ENCODE results near the gene ELOVL1. TPM values are rescaled to one million over a fixed set of nuclear protein-coding genes. Genes with fewer than 3 reads are reported as not detected.

The ELOVL1 gene
- total RNA-seq, 6 experiments from 2014 or later = 19.9 to 38.3 (median 29.2) TPM

DNA sequence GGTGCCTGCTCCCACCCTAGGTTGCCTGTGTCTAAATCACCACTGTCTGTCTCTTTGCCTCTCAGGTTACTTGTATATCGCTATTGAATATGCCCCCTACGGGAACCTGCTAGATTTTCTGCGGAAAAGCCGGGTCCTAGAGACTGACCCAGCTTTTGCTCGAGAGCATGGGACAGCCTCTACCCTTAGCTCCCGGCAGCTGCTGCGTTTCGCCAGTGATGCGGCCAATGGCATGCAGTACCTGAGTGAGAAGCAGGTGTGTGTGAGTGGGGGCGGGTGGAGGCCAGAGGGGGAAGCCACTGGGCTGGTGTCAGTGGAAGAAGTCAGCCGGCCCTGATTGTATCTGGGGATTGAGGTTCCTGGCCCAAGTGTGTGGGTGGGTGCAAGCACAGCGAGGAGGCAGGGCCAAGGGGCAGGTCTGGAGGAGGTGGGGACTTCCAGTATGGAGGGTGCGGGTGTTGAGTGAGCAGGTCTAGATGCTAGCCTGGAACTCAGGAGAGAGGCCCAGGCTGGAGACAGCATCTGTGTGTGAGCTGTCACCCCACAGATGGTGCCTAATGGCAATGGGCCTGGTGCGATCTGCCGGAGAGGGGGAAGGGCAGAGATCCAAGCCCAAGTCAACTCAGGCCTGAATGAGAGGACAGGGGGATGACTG is 49.9 kb downstream of the ELOVL1 start:
- intact Hi-C loops (cut with DNase I) = no loop called here
- 94% methylated on average over 8 of the region's 15 CpGs for WGBS (ENCODE audit: insufficient coverage, low coverage, low lambda C conversion rate, missing lambda C conversion rate)
- H3K4me3 ChIP-seq = no peak overlapping the region
- TF ChIP-seq, protein P1, sequence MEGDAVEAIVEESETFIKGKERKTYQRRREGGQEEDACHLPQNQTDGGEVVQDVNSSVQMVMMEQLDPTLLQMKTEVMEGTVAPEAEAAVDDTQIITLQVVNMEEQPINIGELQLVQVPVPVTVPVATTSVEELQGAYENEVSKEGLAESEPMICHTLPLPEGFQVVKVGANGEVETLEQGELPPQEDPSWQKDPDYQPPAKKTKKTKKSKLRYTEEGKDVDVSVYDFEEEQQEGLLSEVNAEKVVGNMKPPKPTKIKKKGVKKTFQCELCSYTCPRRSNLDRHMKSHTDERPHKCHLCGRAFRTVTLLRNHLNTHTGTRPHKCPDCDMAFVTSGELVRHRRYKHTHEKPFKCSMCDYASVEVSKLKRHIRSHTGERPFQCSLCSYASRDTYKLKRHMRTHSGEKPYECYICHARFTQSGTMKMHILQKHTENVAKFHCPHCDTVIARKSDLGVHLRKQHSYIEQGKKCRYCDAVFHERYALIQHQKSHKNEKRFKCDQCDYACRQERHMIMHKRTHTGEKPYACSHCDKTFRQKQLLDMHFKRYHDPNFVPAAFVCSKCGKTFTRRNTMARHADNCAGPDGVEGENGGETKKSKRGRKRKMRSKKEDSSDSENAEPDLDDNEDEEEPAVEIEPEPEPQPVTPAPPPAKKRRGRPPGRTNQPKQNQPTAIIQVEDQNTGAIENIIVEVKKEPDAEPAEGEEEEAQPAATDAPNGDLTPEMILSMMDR (IDR thresholded peaks at IDR 0.05) = no peak
- no peak for TF ChIP-seq POLR2A (IDR thresholded peaks at IDR 0.05)
- H3K36me3 ChIP-seq = no peaks in the 10 kb centered on the region
- peaks cover 0 to 17% (median 7%) of the 10 kb centered on the region in 4 donors for H3K4me1 ChIP-seq
- no peaks in the 10 kb centered on the region for H3K9me3 ChIP-seq
- no peak for DNase-seq
- no peak overlapping the region for H3K27ac ChIP-seq
- H3K27me3 ChIP-seq = no peaks in the 10 kb centered on the region
- no peak for ATAC-seq

DNA sequence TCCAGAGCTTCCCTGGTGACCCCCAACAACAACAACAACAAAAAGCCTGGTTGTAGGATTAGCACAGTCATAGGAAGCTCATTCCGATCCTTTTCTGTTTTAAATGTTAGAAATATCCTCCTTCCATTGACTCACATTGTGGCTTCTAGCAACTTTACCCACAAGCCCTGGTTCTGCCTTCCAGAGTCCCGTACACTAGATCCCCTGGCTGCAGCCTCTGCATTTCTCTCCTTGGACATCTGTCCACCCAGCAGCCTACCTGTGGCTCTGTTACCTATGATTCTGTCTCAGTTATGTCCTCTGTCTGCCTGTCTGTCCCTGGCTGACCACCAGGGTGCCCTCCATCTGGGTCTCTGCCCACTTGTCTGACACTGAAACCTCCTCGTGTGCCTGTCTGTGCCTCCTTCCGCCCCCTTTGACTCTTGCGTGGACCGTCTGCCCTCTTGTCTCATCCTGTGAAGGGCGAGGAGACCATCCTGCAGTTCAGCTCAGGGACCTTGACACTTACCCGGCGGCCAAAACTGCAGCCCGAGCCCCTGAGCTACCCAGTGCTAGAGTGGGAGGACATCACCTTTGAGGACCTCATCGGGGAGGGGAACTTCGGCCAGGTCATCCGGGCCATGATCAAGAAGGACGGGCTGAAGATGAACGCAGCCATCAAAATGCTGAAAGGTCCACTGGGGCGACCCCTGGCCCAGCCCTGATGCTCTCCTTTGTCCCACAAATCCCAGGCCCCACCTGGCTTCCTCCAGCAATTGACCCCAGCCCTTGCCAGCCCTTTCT is 50.9 kb downstream of the ELOVL1 start:
- no peaks in the 10 kb centered on the region for H3K36me3 ChIP-seq
- DNase-seq (peak in 1 of 3 donors; percentile 42), ATAC-seq (no peak)
- intact Hi-C loops (cut with DNase I) = no loop called here
- WGBS (ENCODE audit: insufficient coverage, low coverage, low lambda C conversion rate, missing lambda C conversion rate) = 79% methylated on average over 2 of the region's 16 CpGs
- H3K9me3 ChIP-seq = no peaks in the 10 kb centered on the region
- TF ChIP-seq, protein P1 (IDR thresholded peaks at IDR 0.05) = no peak
- TF ChIP-seq POLR2A (IDR thresholded peaks at IDR 0.05) = no peak
- no peak overlapping the region for H3K27ac ChIP-seq
- peaks cover 0 to 25% (median 12%) of the 10 kb centered on the region in 4 donors for H3K4me1 ChIP-seq
- no peak overlapping the region for H3K4me3 ChIP-seq
- H3K27me3 ChIP-seq = no peaks in the 10 kb centered on the region

DNA sequence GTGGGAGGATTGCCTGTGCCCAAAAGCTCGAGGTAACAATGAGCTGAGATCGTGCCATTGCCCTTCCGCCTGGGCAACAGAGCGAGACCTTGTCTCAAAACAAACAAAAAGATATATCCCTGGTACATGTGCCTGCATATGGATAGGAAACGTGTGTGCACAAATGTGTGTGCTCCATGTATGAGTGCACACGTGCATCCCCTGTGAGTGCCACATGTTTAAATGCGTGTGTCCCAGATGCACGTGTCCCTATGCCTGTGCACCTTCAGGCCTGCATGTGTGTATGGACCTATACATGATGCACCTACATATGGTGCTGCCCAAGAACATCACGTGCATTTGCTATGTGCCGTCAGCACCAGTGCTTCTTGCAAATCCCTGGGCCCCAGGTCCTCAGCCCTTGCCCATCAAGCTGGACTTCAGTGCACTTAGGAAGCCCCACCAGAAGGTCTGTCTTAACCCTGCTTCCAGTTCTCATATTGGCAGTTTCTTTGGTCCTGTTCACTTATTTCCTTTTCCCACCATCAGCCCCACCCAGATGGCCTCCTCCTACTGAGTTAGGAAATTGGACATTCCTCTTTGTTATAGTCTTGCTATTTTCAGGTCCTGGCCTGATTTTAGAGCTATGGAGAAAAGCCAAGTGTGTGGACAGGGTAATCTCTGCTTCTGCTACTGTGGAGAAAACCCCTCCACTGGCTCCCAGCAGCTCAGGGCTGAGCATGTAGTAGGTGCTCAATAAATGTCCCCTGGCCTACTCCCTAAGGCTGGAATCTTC is 51.7 kb downstream of the ELOVL1 start:
- DNase-seq (peak in 1 of 3 donors; percentile 9), ATAC-seq (no peak)
- intact Hi-C loops (cut with DNase I) = no loop called here
- peaks cover 0 to 29% (median 14%) of the 10 kb centered on the region in 4 donors for H3K4me1 ChIP-seq
- H3K27me3 ChIP-seq = no peaks in the 10 kb centered on the region
- 100% methylated on average over 1 of the region's 10 CpGs for WGBS (ENCODE audit: insufficient coverage, low coverage, low lambda C conversion rate, missing lambda C conversion rate)
- H3K36me3 ChIP-seq = no peaks in the 10 kb centered on the region
- H3K4me3 ChIP-seq = no peak overlapping the region
- no peaks in the 10 kb centered on the region for H3K9me3 ChIP-seq
- no peak for TF ChIP-seq POLR2A (IDR thresholded peaks at IDR 0.05)
- TF ChIP-seq, protein P1 (IDR thresholded peaks at IDR 0.05) = no peak
- no peak overlapping the region for H3K27ac ChIP-seq

DNA sequence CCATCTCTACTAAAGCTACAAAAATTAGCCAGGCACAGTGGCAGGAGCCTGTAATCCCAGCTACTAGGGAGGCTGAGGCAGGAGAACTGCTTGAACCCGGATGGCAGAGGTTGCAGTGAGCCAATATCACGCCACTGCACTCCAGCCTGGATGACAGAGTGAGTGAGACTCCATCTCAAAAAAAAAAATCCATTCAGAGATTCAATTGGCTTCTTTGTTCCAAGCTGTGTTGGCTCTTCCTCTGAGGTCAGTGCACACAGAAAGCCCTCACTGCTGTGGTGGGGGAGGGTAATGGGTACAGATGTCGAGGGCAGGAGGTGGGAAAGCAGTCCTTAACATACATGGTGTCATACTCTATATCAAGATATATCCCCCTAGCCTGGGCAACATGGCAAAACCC is 52.3 kb downstream of the ELOVL1 start:
- Histone ChIP-seq H3K4me1 (peaks cover 0 to 29% (median 14%) of the 10 kb centered on the region in 4 donors), H3K36me3 (no peaks in the 10 kb centered on the region), H3K4me3 (no peak overlapping the region), H3K27ac (no peak overlapping the region), H3K27me3 (no peaks in the 10 kb centered on the region), H3K9me3 (no peaks in the 10 kb centered on the region)
- intact Hi-C loops (cut with DNase I) = no loop called here
- no peak for ATAC-seq
- peak in 1 of 3 donors; percentile 11 for DNase-seq
- 44% methylated on average over 1 of the region's 3 CpGs for WGBS (ENCODE audit: insufficient coverage, low coverage, low lambda C conversion rate, missing lambda C conversion rate)
- TF ChIP-seq, protein P1 (IDR thresholded peaks at IDR 0.05) = no peak
- no peak for TF ChIP-seq POLR2A (IDR thresholded peaks at IDR 0.05)
